Raji (cell line): Measurements from ENCODE around the gene CHCHD6.

Source experiments
- POLR2A ChIP-seq: IDR thresholded peaks from 2 replicates; pipeline ENCODE4 v1.6.1; 2011; ENCODE audit warnings: low read depth, low read length, control low read depth; ENCODE audit not compliant: insufficient read depth

CHCHD6 gene

DNA sequence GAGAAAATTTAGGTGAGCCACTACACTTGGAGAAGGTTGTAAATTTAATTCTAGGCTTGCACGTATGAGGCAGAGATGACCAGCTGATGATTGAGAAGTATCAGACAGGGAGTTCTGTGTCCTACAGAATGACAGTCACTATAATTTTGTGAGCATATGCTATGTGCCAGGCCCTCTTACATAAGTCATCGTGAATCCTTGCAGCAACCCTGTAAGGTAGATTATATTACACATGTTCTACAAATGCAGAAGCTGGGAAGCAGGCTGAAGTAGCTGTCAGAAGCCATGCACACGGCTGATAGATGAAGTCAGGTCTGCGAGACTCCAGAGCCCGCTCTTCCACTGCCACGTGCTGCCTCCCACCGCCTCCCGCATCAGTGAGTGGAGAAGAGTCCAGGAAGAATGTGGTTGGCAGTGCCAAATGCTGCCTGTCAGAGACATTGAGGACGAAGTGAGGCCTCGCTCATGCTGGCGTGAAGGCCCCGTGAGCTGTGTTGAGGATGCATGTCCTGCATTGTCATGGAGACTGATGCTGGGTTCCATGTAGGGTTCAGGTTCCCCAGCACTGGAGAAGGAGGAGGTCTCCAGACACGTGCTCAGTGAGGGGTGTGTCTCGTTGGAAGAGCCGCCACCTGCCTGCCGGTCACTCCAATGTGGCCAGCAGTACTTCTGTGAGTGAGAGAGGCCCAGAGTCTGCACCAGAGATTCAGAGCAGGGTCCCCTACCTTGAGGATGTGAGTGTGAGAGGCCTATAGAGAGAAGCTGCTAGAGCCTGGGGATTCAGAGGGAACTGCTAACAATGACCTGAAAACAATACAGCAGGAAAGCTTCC lies 155.6 kb downstream of the CHCHD6 start:
- no peak for TF ChIP-seq POLR2A

DNA sequence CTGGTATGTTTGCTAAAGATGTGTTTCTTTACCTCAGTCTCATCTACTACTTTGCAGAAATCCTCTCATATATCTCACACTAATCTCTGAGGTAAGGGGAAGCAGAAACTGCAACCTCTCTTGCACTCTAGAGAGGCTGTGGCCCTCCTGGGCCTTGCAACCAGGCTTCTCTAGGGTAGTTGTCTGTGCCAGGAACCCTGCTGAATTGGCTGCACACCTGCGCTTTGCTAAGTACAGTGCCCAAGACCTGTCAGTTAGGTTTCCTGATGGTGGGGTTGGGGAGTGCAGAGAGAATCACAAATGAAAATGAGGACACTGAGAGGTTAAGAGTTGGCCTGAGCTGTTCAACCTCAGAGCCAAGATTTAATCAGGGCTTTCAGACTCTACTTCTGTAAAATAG lies 161.7 kb downstream of the CHCHD6 start:
- TF ChIP-seq POLR2A = no peak

DNA sequence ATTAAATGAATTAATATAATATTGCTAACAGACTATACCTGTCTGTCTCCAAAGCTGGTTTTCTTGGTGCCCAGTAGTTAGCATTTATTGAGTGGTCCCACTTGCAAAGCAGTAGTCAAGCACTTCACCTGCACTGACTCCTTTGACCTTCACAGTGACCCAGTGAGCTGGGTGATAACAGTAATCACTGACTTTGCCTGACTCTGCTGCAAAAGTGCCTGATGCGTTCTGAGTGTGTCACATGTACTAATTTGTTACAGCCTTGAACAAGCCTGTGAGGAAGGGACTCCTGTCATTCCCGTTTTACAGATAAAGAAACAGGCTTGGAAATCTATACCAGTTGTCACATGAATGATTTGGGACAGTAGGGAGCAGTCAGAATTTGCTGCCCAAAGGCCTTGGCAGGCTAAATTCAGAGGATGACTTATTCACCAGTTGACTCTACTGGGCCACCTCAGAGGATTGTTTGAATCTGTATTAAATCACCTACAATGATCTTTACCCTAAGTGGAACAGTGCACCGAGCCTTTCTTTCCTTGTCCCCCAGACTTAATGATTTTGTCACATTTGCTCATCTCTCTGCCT lies 162.2 kb downstream of the CHCHD6 start:
- no peak for TF ChIP-seq POLR2A

DNA sequence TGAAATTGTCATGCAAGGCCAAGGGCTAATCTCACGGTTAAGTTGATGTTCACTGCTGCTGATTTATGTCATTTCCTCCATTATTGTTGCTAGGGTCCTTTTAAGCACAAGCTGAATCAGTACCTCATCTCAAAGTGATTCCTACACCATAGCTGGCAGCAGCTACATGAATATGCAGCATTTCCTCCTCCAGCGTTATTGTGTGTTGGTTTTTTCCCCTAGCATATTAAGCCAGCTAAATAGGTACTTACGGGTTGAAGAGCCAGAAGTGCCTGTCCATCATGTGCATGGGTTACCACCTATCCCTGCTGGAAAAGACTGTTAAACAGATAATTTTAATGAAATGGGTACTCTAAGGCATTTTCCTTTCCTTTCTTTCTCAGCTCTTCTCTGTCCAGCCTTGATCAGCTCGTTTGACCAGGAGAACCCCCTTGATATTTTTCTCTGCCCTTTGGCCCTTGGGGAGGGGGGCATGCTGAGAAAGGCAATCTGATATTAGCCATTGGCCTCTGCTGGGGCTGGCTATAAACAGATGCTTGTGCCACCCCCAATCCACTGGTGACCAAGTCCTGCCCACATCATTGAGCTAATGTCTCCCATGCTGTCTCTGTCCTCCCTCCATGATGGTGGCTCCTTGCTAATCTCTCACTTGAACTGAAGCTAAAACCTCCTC lies 163.3 kb downstream of the CHCHD6 start:
- no peak for TF ChIP-seq POLR2A

DNA sequence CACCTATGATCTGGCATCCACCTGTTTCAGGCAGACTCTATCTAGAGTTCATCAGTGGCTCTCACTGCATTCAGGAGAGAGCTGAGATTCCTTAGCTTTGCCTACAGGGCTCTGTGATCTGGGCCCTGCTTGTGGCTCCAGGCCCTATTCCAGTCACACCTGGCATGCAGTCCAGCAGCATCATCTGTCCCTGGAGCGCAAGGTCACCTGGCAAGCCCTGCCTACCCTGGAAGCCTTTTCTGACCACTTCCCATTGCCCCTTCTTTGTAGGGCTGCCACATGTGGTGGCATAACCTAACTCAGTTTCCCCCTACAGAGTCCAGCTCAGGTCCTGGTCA lies 163.8 kb downstream of the CHCHD6 start:
- no peak for TF ChIP-seq POLR2A

DNA sequence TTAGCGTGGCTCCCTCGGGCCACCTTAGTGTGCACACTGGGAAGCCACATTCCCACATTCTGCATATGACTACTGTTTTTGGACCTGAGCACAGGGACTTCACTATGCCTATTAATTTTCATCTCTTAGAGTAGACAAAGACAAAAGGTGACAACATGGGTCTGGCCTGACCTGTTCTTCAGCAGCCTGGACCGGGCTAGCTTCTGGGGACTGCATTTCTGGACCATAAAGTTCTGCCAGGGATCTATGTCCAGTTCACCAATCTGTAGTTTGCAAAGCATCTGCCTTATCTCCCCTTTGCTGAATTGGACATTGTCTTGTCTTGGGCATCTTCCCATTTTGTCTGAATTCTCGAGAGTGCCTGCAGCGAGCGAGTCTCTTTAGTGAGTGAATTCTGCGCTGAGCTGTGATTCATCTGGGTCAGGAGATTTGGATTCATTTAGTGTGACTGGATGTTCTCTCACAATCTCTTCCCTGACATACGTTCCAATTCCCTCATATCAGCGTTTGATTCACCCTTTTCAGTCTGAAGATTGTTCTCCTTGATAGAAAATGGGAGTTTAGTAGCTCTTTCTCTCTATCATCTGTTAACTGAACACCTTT lies 166.7 kb downstream of the CHCHD6 start:
- TF ChIP-seq POLR2A = no peak

DNA sequence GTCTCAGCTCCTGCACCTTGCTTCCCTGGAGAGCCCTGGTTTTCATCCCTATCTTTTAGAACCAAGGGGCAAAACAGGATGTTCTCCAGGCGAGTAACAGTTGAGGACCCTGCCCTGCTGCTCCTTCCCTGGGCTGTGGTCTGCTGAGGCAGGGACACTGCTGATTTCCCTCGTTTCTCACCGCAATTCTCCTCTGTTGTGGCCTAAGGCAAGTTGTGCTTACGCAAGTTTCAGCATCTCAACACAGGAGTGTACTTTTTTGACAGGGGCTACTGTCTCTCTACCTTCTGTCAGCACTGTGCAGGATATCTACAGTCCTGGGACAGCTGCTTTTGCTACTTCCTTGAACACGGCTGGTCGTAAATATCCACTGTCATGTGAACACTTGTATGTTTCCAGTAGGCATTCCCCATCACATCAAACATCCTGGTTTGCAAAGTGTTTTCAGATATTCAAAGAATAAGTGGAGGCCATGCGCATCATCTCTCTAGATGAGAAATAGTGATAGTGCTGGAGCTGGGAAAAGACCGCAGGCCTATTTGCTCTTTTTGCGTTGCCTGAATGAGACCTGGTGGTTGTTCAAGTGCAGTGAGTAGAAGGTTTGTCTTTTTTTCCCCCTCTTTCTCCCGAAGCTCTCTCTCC lies 168.8 kb downstream of the CHCHD6 start:
- TF ChIP-seq POLR2A = no peak

DNA sequence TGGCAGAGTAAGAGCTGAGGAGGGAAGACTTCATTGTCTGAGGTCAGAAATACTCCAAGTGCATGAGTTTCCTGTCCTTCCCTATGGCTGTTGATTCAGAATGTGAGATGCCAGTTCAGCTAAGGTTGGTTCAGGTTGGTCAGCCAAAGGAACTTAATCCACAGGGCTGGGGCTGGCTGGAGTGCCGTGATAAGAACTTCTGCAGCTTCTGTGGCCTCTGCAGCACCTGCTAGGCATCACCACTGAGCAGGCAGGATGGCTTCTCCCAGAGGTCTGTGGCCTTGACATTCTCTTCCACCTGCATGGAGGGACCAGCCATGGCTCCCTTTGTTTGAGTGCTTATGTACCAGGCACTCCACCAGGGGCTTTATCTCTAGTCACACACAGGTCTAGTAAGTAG lies 169.4 kb downstream of the CHCHD6 start:
- TF ChIP-seq POLR2A = no peak

DNA sequence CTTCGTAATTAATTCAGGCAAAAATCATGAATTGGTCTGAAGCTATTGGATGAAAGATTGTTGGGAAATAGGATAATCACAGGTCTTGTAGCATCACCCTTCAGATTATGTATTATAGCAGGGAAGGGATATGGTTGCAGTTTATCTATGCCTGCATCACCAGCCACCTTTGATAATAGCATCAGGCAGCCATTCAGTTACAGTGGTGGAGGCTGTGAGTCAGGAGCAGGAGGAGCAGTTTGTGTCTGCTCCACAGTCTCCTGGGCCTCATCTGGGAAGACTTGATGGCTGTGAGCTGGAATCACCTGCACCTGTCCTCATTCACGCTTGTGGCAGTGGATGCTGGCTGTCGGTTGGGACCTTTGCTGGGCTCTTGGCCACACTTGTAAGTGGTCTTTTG lies 174.6 kb downstream of the CHCHD6 start:
- TF ChIP-seq POLR2A = no peak

DNA sequence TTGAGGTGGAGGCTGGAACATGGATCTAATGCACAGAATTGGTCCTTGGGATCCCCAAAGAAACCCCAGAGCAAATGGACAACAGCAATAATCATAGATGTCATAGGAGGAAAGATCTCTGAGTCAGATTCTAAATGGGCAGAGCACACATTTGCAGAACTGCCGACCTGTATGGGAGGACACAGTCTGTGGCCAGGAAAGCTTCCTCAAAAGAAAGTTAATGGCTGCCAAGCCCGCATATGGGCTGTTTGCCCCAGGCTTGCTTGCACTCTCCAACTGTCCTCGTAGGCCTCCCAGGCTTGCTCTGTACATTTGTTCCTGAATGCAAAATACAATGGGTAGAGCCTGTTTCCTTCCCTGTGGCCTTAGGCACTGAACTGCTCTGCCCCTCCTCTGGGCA lies 176.9 kb downstream of the CHCHD6 start:
- TF ChIP-seq POLR2A = no peak

DNA sequence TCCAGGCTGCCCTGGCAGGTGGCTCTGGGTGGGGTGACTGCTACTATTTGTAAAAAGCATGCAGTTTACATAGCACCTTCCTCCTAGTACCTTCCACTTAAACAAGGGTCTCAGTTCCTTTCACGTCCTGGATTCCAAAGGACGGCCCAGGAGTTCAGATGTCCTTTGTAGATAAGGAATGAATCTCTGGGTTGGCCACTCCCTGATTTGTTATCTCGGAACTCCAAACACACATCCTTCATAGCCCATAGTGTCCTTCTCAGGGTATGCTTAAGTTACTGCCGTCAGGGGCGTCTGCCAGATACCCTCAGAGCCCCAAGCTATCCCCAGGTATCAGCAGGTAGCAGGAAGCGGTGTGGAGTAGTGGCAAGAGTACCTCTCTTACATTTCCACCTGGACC lies 177.8 kb downstream of the CHCHD6 start:
- TF ChIP-seq POLR2A = no peak

DNA sequence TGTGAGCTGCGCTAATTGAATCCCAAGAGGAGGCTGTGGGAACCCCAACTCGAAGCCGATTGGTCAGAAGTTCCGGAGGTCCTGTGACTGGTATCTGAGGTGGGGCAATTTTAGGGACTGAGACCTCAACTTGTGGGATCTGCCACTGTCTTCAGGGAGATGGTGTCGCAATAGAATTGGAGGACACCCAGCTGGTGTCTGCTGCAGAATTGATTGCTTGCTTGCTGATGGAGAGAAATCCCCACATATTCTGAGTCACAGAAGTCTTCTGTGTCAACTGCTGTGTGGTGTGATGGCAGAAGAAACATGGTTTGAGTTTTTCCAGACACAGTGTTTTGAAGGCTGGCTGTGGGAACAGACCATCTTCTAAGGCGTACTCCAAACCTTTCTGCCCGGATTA lies 179.2 kb downstream of the CHCHD6 start:
- no peak for TF ChIP-seq POLR2A

DNA sequence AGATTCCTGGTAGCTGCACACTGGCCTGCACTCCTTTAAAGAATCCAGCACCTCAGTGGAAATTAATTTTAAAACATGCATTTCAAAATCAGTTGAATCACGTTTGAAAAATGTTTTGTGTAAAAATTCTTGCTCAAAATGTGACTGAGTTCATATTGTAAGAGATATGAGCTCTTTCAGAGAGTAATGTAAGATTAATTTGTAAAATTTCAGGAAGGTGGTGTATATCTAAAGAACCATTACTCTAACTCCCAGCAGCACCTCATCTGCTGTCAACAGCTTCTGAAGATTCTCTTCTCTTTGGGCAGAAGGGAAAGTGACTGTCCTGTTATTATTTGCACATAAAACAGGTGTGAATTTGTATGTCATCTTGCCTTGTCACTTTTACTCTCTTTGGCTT lies 181.4 kb downstream of the CHCHD6 start:
- no peak for TF ChIP-seq POLR2A

DNA sequence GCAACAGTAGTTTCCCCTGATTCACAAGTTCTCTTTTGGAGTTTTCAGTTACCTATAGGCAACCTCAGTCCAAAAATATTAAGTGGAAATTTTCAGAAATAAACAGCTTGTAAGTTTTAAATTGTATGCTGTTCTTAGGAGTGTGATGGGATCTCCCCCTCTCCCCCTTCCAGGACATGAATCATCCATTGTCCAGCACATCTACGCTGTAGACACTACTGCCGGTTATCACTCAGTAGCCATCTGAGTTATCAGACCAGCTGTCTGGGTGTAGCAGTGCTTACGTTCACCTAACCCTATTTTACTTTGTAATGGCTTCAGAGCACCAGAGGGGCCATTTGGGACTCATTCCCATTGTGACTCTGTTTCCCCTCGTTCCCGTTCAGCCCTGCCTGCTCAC lies 182.2 kb downstream of the CHCHD6 start:
- no peak for TF ChIP-seq POLR2A

DNA sequence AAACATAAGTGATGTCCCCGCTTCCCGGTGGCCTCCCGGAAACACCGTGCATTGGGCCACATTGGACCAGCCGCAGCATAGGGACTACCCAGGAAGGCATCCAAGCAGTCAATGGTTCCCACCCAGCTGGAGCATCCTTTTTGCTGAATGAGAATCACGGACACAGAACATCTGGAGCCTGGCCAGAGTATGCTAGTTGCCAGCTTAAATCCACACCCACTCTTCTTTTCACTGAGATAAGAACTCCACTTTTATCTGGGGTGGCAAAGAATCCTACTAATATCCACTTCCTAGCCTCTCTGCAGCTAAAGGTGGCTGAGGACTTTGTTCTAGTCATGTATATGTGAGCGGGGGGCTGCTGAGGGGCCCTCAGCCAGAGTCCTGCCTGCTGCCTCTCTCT lies 183.6 kb downstream of the CHCHD6 start:
- TF ChIP-seq POLR2A = no peak
